Activated T-helper 2 cell treated with anti-CD3 and anti-CD28 coated beads, Interferon-gamma antibody, Interleukin-2, Interleukin-4, amounts not matched to agents 10 μg/mL and 5 μg/mL and 100 μg/mL, durations not matched to agents 14 hours and 24 hours and 36 hours (primary cell): ENCODE results near the gene STX18. TPM values are rescaled to one million over a fixed set of nuclear protein-coding genes. Genes with fewer than 3 reads are reported as not detected.
"Not testable (repeated sequence)": the region's sequence is repeated elsewhere in the genome, so short reads cannot be mapped to it uniquely, and the experiment has no call there.

Source experiments
- DNase-seq: peaks from one replicate; pipeline ENCODE4 v3.0.0; 2021; ENCODE audit warnings: low spot score
- H3K27ac Mint-ChIP-seq: one replicate; pipeline ENCODE4 v1.8.0; 2021; ENCODE audit warnings: mixed read lengths
- H3K27me3 Mint-ChIP-seq: one replicate; pipeline ENCODE4 v1.8.0; 2021; ENCODE audit warnings: low read depth, mixed read lengths
- H3K36me3 Mint-ChIP-seq: one replicate; pipeline ENCODE4 v1.8.0; 2021; ENCODE audit warnings: low read depth, mixed read lengths
- H3K4me1 Mint-ChIP-seq: one replicate; pipeline ENCODE4 v1.8.0; 2021; ENCODE audit warnings: low read depth, mixed read lengths
- H3K4me3 Mint-ChIP-seq: one replicate; pipeline ENCODE4 v1.8.0; 2021; ENCODE audit warnings: low read depth, mild to moderate bottlenecking, moderate library complexity, mixed read lengths
- H3K9me3 Mint-ChIP-seq: one replicate; pipeline ENCODE4 v1.8.0; 2021; ENCODE audit warnings: mixed read lengths
- intact Hi-C: fragments of 100-400 bp; cut with micrococcal nuclease; formaldehyde crosslinking; loops from one replicate; pipeline ENCODE4 v1.15.1; 2023
- total RNA-seq: library from RNA; stranded (reverse); gene quantifications from 2 replicates; pipeline ENCODE4 v1.2.3, GENCODE V29; 2022

The STX18 gene
- total RNA-seq, 1 donor from 2014 or later: 26.9 TPM

DNA sequence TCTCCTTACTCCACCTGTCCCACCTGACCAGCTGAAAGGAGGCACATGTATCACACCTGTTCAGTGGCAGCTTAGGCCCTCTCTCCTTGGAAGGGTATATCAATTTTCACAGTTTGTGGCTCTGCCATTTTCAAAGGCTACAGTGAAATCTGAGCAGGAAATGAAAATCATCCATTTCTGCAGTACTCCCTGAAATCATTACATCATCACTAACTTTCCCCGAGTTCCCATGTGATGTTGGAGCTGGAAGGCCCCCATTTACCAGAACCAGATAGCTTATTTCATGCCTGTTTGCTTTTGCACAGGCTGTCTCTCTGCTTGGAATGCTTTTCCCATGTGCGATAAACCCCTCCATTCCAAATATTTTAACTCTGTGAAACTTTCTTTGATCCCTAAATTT, 31.0 kb upstream of the STX18 start:
- no peak overlapping the region for H3K4me3 Mint-ChIP-seq
- intact Hi-C loops: no loop called here
- peaks cover 8% of the 10 kb centered on the region for H3K27me3 Mint-ChIP-seq

DNA sequence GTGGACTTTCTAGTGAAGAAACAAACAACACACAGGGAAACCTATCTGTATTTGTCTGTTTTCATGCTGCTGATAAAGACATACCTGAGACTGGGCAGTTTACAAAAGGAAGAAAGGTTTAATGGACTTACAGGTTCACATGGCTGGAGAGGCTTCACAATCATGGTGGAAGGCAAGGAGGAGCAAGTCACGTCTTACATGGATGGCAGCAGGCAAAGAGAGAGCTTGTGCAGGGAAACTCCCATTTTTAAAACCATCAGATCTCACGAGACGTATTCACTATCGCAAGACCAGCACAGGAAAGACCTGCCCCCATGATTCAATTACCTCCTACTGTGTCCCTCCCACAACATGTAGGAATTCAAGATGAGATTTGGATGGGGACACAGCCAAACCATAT, 28.0 kb upstream of the STX18 start:
- H3K9me3 Mint-ChIP-seq, DNase-seq, H3K4me3 Mint-ChIP-seq, H3K36me3 Mint-ChIP-seq, intact Hi-C loops, H3K4me1 Mint-ChIP-seq, H3K27me3 Mint-ChIP-seq, H3K27ac Mint-ChIP-seq: not testable (repeated sequence)

More for the DNA sequence above, 31.0 kb upstream of the STX18 start:
- no peaks in the 10 kb centered on the region for H3K9me3 Mint-ChIP-seq
- no peak overlapping the region for H3K27ac Mint-ChIP-seq
- no peak for DNase-seq
- peaks cover 6% of the 10 kb centered on the region for H3K4me1 Mint-ChIP-seq
- H3K36me3 Mint-ChIP-seq: peaks cover 4% of the 10 kb centered on the region

DNA sequence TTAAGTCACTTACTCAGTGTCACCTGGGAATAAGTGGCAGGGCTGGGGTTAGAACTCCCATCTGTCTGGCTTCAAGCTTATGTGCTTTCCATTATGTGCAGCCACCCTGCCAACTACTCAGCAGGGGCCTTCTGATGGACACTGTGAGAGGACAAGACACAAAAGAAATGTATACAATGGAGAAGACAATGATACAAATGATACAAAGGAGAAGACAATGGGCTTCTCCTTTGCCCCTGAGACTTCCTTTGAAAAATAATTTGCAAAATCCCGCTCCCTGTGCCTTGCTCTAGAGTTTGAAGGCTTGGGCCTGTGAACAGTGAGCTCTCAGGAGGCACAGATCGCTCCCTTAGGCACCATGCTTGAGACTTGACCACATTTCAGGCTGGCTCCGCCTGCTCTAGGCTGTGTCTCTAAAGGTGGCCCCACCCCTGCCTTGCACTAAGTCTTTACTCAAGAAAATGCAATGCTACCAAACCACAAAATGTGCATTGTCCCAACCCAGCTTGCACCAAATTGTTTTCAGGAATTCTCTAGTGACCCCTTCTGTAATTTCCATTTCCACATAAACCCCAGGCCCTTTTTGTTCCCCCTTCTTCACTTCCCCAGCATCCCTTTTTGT, 27.1 kb upstream of the STX18 start:
- intact Hi-C loops: no loop called here
- no peak for DNase-seq
- Mint-ChIP-seq H3K27me3 (peaks cover 3% of the 10 kb centered on the region), H3K9me3 (no peaks in the 10 kb centered on the region), H3K36me3 (peaks cover 4% of the 10 kb centered on the region), H3K4me1 (no peaks in the 10 kb centered on the region), H3K27ac (no peak overlapping the region), H3K4me3 (no peak overlapping the region)

DNA sequence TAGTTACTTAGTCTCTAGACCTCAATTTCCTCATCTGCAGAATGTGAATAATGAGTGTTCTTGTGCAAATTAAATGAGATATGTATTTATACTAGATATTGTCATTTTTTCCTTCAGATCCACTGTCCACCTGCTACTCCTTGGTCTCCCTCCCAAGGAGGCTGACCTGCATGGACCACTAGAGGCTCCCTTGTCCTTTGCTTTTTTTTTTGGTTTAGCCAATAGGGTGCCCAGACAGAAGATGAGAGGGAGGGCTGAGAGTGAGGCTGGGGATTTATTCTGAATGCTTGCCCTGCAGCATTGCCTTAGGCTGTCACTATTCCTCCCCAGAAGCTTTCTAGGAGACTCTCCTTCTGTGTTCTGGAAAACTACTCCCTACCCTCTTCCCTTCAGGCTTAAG, 24.5 kb upstream of the STX18 start:
- H3K27ac Mint-ChIP-seq, H3K27me3 Mint-ChIP-seq, H3K4me3 Mint-ChIP-seq, intact Hi-C loops, H3K36me3 Mint-ChIP-seq, H3K9me3 Mint-ChIP-seq, DNase-seq, H3K4me1 Mint-ChIP-seq: not testable (repeated sequence)

- H3K4me3 Mint-ChIP-seq: no peak overlapping the region
- intact Hi-C loops: no loop called here
- H3K4me1 Mint-ChIP-seq: peaks cover 2% of the 10 kb centered on the region
- no peak for DNase-seq
- no peaks in the 10 kb centered on the region for H3K9me3 Mint-ChIP-seq
- peaks cover 4% of the 10 kb centered on the region for H3K36me3 Mint-ChIP-seq
- no peaks in the 10 kb centered on the region for H3K27me3 Mint-ChIP-seq
- no peak overlapping the region for H3K27ac Mint-ChIP-seq
Observed at GRCh38 chr4:4564522-4564921, 22.7 kb upstream of the STX18 start.

DNA sequence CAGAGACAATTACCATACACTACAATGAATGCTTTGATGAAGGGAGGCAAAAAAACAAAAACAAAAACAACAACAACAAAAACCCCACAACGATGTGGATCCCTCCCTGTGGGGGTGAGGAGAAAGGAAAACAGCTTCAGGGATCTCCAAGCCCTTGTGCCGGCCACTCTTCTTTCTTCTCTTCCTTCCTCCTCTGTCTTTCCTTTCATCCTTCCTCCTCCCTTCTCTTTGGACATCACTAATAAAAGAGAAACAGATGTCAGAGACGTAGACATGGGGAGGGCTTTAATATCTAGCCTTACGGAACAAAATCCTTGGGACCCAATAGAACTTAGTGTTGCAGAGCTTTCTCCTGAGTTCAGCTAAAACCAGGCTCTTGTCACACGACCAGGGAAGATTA, 18.8 kb upstream of the STX18 start:
- Mint-ChIP-seq H3K27me3 (no peaks in the 10 kb centered on the region), H3K4me3 (no peak overlapping the region), H3K4me1 (peaks cover 5% of the 10 kb centered on the region), H3K9me3 (no peaks in the 10 kb centered on the region), H3K27ac (no peak overlapping the region), H3K36me3 (peaks cover 4% of the 10 kb centered on the region)
- intact Hi-C loops: no loop called here
- DNase-seq: no peak

GRCh38 chr4:4560136-4560535, 18.3 kb upstream of the STX18 start:
- Mint-ChIP-seq H3K27me3 (no peaks in the 10 kb centered on the region), H3K27ac (no peak overlapping the region), H3K4me3 (no peak overlapping the region), H3K4me1 (peaks cover 5% of the 10 kb centered on the region), H3K36me3 (peaks cover 4% of the 10 kb centered on the region), H3K9me3 (no peaks in the 10 kb centered on the region)
- DNase-seq: no peak
- intact Hi-C loops: no loop called here

DNA sequence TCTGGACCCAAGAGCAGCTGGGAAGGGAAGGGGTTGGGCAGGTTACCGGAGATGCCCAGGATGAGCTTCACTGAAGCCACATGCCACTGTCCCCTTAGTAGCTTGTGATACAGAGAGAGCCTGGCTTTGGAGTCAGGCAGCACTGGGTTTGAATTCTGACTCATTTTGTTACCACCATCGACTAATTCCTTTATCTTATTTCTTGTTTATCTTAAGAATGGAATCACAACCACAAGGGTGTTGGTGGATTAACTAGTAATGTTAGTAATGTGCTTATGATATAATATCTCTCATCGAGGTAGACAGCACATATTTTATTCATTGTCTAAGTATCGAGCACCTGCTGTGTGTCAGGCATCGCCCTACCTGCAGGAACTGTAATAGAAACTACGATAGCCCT, 17.7 kb upstream of the STX18 start:
- DNase-seq: no peak
- H3K27ac Mint-ChIP-seq: no peak overlapping the region
- H3K4me3 Mint-ChIP-seq: no peak overlapping the region
- H3K27me3 Mint-ChIP-seq: no peaks in the 10 kb centered on the region
- intact Hi-C loops: loop anchor here (1.0 kb wide), 1 partner anchor 17 kb away; the partner anchor contains the start of gene STX18
- H3K36me3 Mint-ChIP-seq: no peaks in the 10 kb centered on the region
- H3K9me3 Mint-ChIP-seq: no peaks in the 10 kb centered on the region
- peaks cover 5% of the 10 kb centered on the region for H3K4me1 Mint-ChIP-seq

DNA sequence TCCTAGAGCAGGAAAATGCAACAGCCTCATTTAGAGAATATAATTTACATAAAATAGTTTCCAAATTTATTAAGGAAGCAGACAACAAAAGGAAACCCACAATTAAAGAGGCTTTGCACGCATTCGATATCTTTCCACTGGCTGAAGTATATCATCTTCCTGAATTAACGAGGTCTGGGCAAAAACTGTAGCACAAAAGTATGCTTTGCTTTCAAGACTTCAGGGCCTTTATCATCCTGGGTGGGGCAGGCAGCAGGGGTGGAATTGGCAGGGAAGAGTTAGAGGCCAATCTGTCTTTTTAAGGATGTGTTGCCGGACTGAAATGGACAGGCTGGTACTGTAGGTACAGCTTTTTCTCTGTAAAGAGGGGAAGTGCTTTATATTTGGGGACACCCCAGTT, 17.0 kb upstream of the STX18 start:
- Mint-ChIP-seq H3K4me3 (no peak overlapping the region), H3K27me3 (no peaks in the 10 kb centered on the region), H3K4me1 (peaks cover 5% of the 10 kb centered on the region), H3K9me3 (no peaks in the 10 kb centered on the region), H3K36me3 (no peaks in the 10 kb centered on the region), H3K27ac (no peak overlapping the region)
- intact Hi-C loops: loop anchor here (1.0 kb wide), 1 partner anchor 17 kb away; the partner anchor contains the start of gene STX18
- DNase-seq: no peak

DNA sequence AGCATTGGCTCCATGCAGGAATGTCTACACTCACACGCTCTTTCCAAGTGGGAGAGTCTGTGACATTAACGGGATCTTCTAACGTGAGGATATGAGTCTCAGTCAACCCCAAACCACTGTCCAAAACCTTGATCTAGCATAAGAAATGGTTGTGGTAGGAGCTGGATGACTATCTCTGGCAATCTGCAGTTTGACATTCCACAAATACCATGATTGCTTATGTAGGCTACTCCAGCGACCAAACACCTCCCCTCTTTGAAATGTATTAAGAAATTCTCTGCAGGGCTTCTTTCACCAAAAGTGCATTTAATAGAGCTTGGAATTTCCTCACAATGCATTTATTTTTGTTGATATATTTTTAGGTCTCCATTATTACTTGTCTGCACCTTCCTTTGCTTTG, 14.1 kb upstream of the STX18 start:
- no peak for DNase-seq
- Mint-ChIP-seq H3K9me3 (no peaks in the 10 kb centered on the region), H3K36me3 (peaks cover 4% of the 10 kb centered on the region), H3K4me1 (peaks cover 5% of the 10 kb centered on the region), H3K27me3 (no peaks in the 10 kb centered on the region), H3K4me3 (no peak overlapping the region), H3K27ac (no peak overlapping the region)
- intact Hi-C loops: no loop called here

DNA sequence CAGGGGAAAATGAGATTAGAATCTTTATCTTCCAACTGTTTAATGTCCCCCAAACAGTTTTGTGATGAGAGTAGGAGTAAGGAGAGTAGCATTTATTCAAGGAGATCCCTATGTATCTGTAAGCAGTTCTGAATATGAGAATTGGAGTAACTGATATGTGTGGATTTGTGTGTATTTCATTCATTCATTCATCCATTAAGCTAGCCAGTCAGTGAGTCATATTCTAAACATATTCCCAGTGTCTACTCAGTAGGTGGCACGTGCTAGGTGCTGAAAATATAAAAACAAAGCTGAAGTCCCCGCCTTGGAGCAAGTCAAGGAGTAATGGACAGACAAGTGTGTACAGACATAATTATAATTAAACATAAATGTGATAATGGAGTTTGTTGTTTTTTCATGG, 12.4 kb upstream of the STX18 start:
- no peaks in the 10 kb centered on the region for H3K9me3 Mint-ChIP-seq
- no peak overlapping the region for H3K27ac Mint-ChIP-seq
- peaks cover under 1% of the 10 kb centered on the region for H3K4me1 Mint-ChIP-seq
- intact Hi-C loops: no loop called here
- peaks cover 9% of the 10 kb centered on the region for H3K36me3 Mint-ChIP-seq
- no peak overlapping the region for H3K4me3 Mint-ChIP-seq
- no peaks in the 10 kb centered on the region for H3K27me3 Mint-ChIP-seq
- DNase-seq: no peak

DNA sequence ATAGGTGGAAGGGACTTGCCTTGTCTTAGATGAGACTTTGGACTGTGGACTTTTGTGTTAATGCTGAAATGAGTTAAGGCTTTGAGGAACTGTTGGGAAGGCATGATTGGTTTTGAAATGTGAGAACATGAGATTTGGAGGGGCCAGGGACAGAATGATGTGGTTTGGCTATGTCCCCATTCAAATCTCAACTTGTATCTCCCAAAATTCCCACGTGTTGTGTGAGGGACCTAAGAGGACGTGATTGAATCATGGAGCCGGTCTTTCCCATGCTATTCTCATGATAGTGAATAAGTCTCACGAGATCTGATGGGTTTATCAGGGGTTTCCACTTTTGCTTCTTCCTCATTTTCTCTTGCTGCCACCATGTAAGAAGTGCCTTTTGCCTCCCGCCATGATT, 10.2 kb upstream of the STX18 start:
- intact Hi-C loops, H3K27me3 Mint-ChIP-seq, H3K27ac Mint-ChIP-seq, H3K4me1 Mint-ChIP-seq, DNase-seq, H3K9me3 Mint-ChIP-seq, H3K4me3 Mint-ChIP-seq: not testable (repeated sequence)
- H3K36me3 Mint-ChIP-seq: peaks cover 13% of the 10 kb centered on the region

- H3K9me3 Mint-ChIP-seq, H3K27ac Mint-ChIP-seq, H3K4me1 Mint-ChIP-seq, intact Hi-C loops, H3K27me3 Mint-ChIP-seq, H3K4me3 Mint-ChIP-seq, DNase-seq: not testable (repeated sequence)
- H3K36me3 Mint-ChIP-seq: peaks cover 13% of the 10 kb centered on the region
Observed at GRCh38 chr4:4550161-4550560, 8.3 kb upstream of the STX18 start.

DNA sequence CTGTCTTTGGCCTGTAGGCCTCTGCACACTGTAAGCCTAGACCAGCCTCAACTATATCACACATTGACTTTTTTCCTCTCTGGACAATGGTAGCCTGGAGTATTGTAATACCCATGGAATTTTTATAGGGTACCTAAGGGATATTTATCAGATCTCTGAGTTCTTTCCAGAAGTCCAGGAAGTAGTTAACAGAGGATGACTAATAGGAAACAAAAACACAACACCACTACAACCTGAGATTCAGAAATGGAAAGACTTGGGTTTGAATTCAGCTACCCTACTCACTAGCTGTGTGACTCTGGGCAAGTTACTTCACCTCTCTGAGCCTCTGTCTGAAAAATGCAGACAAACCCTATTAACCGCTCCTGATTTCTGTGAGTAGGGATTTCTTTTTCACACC, 7.7 kb upstream of the STX18 start:
- H3K27me3 Mint-ChIP-seq: no peaks in the 10 kb centered on the region
- peaks cover 13% of the 10 kb centered on the region for H3K36me3 Mint-ChIP-seq
- intact Hi-C loops: no loop called here

More for the DNA sequence above, 7.7 kb upstream of the STX18 start:
- no peaks in the 10 kb centered on the region for H3K4me1 Mint-ChIP-seq
- H3K9me3 Mint-ChIP-seq: no peaks in the 10 kb centered on the region
- no peak overlapping the region for H3K4me3 Mint-ChIP-seq
- DNase-seq: no peak
- H3K27ac Mint-ChIP-seq: no peak overlapping the region
